Gastrocnemius medialis (tissue), 4 donors: ENCODE data around the gene CACNA1A. TPM values are rescaled to one million over a fixed set of nuclear protein-coding genes. Genes with fewer than 3 reads are reported as not detected.

ENCODE experiments used
- ATAC-seq, 2 donors: fragments of 150-250 bp; one replicate each; pipeline ENCODE4 v1.9.1; 2016
- DNase-seq, 2 donors: peaks; one replicate each; pipeline ENCODE4 v3.0.0-alpha.2; 2019
- H3K27ac ChIP-seq, 4 donors: fragments of 200-600 bp; sonication (generic); 1 replicate in 1 of 4; 2 replicates in 3 of 4; pipeline ENCODE4 v1.5.1; 2016 to 2018; ENCODE audit warnings: mild to moderate bottlenecking in 2 of 4, moderate library complexity in 1 of 4
- H3K27me3 ChIP-seq, 3 donors: fragments of 200-600 bp; sonication (generic) in 2 of 3; 1 replicate in 1 of 3; 2 replicates in 2 of 3; pipeline versions ENCODE4 v1.5.1 to v1.6.0; 2016 to 2019; ENCODE audit warnings: mild to moderate bottlenecking in 1 of 3, moderate library complexity in 1 of 3
- H3K36me3 ChIP-seq, 2 donors: fragments of 200-600 bp; sonication (generic) in 1 of 2; one replicate each; pipeline ENCODE4 v1.5.1; 2017 to 2018
- H3K4me1 ChIP-seq, 2 donors: fragments of 200-600 bp; sonication (generic) in 1 of 2; one replicate each; pipeline ENCODE4 v1.5.1; 2016 to 2017; ENCODE audit warnings: mild to moderate bottlenecking in 2 of 2
- H3K4me3 ChIP-seq, 4 donors: fragments of 200-600 bp; sonication (generic) in 3 of 4; 1 replicate in 1 of 4; 2 replicates in 3 of 4; pipeline ENCODE4 v1.5.1; 2016 to 2019; ENCODE audit warnings: mild to moderate bottlenecking in 2 of 4
- H3K9me3 ChIP-seq, 3 donors: fragments of 200-600 bp; sonication (generic) in 2 of 3; 1 replicate in 1 of 3; 2 replicates in 2 of 3; pipeline ENCODE4 v1.5.1; 2016 to 2019
- POLR2A ChIP-seq, 2 donors: fragments of 450-650 bp; IDR thresholded peaks; one replicate each; pipeline ENCODE4 v1.6.1; 2017; ENCODE audit warnings: antibody characterized with exemption in 2 of 2, mild to moderate bottlenecking in 2 of 2, moderate library complexity in 2 of 2
- in situ Hi-C, 4 donors: fragments of 200-750 bp; cut with MboI; loops; one replicate each; pipeline versions ENCODE4 v1.15.0 to v1.8.0; 2017; ENCODE audit warnings: low sequenced_read_pairs in 4 of 4
- intact Hi-C: fragments of 100-400 bp; cut with DNase I; formaldehyde crosslinking; loops from one replicate; pipeline ENCODE4 v1.15.1; 2023; ENCODE audit warnings: low total_unique reads
- total RNA-seq, 4 donors: library from RNA; depleted of rRNA; stranded (reverse); fragments of >200 nt; gene quantifications; one replicate each; pipeline versions ENCODE4 v1.1.0 to v1.2.3, GENCODE V29; 2016
- TF ChIP-seq, protein P1 (sequence below), 5 experiments: fragments of 450-650 bp in 3 of 5; fragments of 200-600 bp in 2 of 5; sonication (generic) in 2 of 5; IDR thresholded peaks in 4 of 5; conservative IDR thresholded peaks in 1 of 5; 1 replicate in 4 of 5; 2 replicates in 1 of 5; pipeline ENCODE4 v1.5.1; 2016 to 2019; ENCODE audit warnings: antibody characterized with exemption in 5 of 5, mild to moderate bottlenecking in 3 of 5, moderate library complexity in 3 of 5

The CACNA1A gene
- total RNA-seq, 4 donors from 2014 or later, result 0.15 to 0.51 (median 0.33) TPM; not detected in 1

DNA sequence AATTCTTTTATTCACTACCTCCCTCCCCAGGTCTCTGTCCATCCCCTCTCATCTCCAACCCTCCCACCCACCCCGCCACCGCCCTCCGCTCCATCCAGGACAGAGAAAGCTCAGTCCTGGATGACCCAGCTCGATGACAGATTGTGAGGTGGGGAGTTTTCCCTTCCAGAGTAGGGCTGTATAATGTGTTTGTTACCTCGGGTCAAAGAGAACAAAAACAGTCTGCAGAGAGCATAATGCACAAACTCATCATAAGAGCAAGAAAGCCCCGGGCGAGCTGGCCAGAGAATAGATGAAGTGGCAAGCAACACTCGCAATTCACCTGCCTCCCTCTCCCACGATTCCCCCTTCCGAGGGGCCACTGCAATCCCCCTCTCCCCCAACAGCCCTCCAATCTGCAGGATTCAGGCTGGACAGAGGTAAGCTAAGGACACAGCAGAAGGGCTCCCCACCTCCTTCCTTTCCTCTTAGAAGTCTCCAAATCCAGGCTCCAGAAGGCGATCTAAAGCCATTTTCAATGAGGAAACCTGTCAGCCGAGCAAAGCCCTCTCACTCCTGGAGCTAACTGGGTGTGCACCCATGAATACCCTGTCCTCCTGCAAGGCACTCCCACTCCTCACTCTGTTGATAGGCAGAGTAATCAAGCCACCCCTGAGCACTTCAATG, 2.6 kb downstream of the CACNA1A start:
- no peak for TF ChIP-seq POLR2A (IDR thresholded peaks at IDR 0.05)
- TF ChIP-seq, protein P1, sequence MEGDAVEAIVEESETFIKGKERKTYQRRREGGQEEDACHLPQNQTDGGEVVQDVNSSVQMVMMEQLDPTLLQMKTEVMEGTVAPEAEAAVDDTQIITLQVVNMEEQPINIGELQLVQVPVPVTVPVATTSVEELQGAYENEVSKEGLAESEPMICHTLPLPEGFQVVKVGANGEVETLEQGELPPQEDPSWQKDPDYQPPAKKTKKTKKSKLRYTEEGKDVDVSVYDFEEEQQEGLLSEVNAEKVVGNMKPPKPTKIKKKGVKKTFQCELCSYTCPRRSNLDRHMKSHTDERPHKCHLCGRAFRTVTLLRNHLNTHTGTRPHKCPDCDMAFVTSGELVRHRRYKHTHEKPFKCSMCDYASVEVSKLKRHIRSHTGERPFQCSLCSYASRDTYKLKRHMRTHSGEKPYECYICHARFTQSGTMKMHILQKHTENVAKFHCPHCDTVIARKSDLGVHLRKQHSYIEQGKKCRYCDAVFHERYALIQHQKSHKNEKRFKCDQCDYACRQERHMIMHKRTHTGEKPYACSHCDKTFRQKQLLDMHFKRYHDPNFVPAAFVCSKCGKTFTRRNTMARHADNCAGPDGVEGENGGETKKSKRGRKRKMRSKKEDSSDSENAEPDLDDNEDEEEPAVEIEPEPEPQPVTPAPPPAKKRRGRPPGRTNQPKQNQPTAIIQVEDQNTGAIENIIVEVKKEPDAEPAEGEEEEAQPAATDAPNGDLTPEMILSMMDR (IDR thresholded peaks at IDR 0.05 in 4 of 5, conservative IDR thresholded peaks at IDR 0.05 in 1 of 5), result no peak
- H3K9me3 ChIP-seq, result no peaks in the 10 kb centered on the region
- H3K27me3 ChIP-seq, result peaks cover 20 to 41% (median 32%) of the 10 kb centered on the region in 3 donors
- no peaks in the 10 kb centered on the region for H3K36me3 ChIP-seq
- in situ Hi-C loops, result no loop called here
- DNase-seq (no peak), ATAC-seq (no peak)
- no peak overlapping the region for H3K27ac ChIP-seq
- intact Hi-C loops, result no loop called here
- no peaks in the 10 kb centered on the region for H3K4me1 ChIP-seq
- no peak overlapping the region for H3K4me3 ChIP-seq

DNA sequence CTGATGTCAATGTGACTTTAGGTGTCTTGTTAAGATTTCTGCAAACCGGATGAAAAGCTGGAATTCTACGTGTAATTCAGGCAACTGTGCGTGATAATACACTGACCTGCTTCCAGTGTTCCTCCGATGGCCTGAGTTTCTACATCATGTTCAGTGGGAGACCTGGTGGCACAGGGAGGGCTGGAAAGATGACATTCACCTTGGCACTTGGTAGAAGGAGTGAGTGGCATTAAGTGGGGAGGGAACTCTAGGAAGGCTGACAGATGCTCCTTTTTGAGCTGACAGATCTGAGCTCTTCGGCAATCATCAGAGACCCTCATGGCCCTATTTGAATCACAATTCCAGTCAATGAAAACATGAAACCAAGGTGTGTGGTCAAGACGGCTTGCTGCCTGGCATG, 4.0 kb downstream of the CACNA1A start:
- intact Hi-C loops (no loop called here), in situ Hi-C loops (no loop called here)
- ATAC-seq (no peak), DNase-seq (no peak)
- Histone ChIP-seq H3K27ac (no peak overlapping the region), H3K4me1 (no peaks in the 10 kb centered on the region), H3K9me3 (no peaks in the 10 kb centered on the region), H3K4me3 (no peak overlapping the region), H3K36me3 (no peaks in the 10 kb centered on the region), H3K27me3 (peaks cover 15 to 28% (median 23%) of the 10 kb centered on the region in 3 donors)
- TF ChIP-seq, protein P1 (IDR thresholded peaks at IDR 0.05 in 4 of 5, conservative IDR thresholded peaks at IDR 0.05 in 1 of 5), result no peak
- TF ChIP-seq POLR2A (IDR thresholded peaks at IDR 0.05), result no peak

DNA sequence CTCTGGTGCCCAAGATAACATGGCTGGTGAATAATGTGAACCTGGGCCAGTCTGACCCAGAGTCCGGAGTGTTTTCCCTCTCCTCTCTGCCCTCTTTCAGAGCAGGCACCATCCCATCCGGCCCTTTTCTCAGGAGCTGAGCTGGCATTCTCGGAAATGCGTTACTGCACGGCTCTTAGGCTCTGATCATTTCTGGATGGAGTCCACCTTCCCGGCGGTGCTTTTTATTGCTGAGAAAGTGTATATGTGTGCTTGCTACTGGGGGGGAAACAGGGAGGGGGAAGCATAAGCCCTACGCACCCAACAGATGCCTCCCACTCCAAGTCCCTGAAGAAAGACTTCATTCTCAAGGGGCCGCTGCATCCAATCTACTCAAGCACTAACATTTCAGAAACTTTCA, 6.6 kb downstream of the CACNA1A start:
- Histone ChIP-seq H3K27ac (no peak overlapping the region), H3K4me1 (no peaks in the 10 kb centered on the region), H3K9me3 (no peaks in the 10 kb centered on the region), H3K36me3 (no peaks in the 10 kb centered on the region), H3K27me3 (peaks cover 1 to 8% (median 3%) of the 10 kb centered on the region in 3 donors), H3K4me3 (no peak overlapping the region)
- no peak for DNase-seq
- in situ Hi-C loops, result no loop called here
- intact Hi-C loops, result no loop called here
- no peak for ATAC-seq
- TF ChIP-seq POLR2A (IDR thresholded peaks at IDR 0.05), result no peak
- TF ChIP-seq, protein P1 (IDR thresholded peaks at IDR 0.05 in 4 of 5, conservative IDR thresholded peaks at IDR 0.05 in 1 of 5), result no peak

DNA sequence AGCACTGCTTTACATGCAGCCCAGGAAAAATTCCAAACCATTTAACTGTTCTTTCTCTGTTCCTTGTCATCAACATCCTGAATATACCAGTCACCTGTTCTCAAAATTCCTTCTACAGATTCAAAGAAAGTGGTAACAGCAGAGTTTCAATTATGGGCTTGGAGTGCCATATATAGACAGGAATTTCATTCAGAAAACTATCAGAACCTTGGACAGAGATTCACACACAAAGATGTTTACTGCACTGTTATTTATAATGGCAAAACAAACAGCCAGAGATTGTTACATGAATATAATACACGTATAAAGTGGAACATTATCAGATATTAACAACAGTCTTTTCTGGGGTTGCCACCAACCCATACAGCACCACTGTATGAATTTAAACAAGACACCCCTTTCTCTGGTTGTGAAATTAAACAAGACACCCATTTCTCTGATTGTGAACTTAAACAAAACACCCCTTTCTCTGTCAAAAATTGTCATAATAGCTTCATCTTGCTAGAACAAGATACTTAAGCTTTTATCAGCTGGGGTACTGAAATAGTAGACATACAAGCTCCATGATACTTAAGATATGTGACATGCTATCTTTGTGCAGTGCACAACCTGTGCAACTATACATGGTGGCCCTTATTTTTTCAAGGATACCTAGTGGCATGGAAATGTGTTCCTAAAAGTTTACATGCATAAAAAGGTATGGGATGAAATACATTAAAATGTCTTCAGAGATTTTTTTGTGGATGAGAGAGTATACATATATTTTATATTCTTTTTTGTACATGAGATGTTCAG, 12.6 kb downstream of the CACNA1A start:
- H3K27me3 ChIP-seq, result no peaks in the 10 kb centered on the region
- intact Hi-C loops, result no loop called here
- TF ChIP-seq POLR2A (IDR thresholded peaks at IDR 0.05), result no peak
- TF ChIP-seq, protein P1 (IDR thresholded peaks at IDR 0.05 in 4 of 5, conservative IDR thresholded peaks at IDR 0.05 in 1 of 5), result no peak

More for the DNA sequence above, 12.6 kb downstream of the CACNA1A start:
- H3K4me3 ChIP-seq, result no peak overlapping the region
- H3K36me3 ChIP-seq, result no peaks in the 10 kb centered on the region
- no peaks in the 10 kb centered on the region for H3K4me1 ChIP-seq
- in situ Hi-C loops, result no loop called here
- DNase-seq (no peak), ATAC-seq (no peak)
- H3K9me3 ChIP-seq, result no peaks in the 10 kb centered on the region
- no peak overlapping the region for H3K27ac ChIP-seq
